GM19455 (cell line): ENCODE data around the gene DRC3.
A peak's percentile ranks its signal among the peaks of the same experiment; 100 is the strongest.

Experiments used
- ATAC-seq: cut with Tn5 transposase; IDR thresholded peaks from one replicate; pipeline ENCODE4 v1.9.1; 2021; ENCODE audit not compliant: unreplicated experiment

Gene DRC3

DNA sequence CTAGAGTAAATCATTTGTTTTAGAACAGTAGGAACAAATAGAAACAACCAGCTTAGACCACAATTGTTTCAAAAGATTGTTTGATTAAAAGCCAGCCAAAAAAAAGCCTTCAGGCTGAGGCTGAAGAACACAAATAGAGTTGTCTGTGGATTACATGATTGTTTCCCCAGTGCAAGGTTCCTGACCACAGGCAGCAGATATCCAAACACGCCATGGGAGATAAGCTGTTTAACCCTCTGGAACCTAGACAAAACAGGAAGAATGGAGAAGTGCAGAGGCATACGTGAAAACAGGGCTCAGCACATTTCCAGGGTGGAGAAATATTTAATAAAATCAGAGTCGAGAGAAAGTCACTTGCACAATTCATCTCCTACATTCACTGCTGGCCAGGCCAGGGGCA, 45.3 kb downstream of the DRC3 start:
- no peak for ATAC-seq

DNA sequence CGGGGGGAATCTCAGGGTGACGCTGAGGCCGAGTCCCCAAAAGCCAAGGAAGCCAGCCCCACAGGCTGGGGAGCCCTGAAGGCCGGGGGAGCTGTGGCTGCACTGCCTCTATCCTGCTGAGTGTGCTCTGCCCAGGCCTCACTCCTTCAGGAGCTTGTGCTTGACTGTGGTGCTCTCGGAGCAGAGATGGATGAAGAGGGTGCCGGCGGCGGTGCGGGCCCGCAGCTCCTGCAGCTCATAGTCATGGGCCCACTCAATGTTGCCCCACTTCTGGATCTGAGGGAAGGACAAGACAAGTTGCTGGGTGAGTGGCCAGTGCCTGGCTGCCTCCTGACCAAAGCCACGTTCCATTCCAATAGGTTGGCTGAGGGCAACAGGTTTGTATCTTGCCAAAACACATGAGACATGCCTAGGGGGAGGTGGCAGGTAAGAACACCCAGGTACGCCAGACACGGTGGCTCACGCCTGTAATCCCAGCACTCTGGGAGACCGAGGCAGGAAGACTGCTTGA, 45.8 kb downstream of the DRC3 start:
- no peak for ATAC-seq

- no peak for ATAC-seq
These were observed 47.1 kb downstream of the DRC3 start for GRCh38 chr17:18019838-18020154.

GRCh38 chr17:18020971-18021370, 48.3 kb downstream of the DRC3 start:
- no peak for ATAC-seq

DNA sequence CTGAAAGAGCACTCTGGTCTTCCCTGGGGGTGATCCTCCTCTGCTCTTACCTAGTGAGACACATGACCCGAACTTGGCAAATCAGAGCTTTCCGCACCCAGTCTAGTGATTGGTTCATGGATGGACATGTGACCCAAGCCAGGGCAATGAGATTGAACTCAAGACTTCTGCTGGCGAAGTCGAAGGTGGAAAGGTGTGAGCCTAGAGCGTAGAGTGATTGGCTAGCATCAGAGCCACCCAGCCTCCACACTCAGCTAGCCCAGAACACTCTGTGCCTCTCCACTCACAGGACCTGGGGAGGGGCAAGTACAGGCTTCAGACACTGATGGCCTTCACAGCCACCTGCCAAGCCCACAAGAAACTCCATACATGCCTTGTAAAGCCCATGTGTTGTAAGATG, 48.7 kb downstream of the DRC3 start:
- ATAC-seq, result no peak

DNA sequence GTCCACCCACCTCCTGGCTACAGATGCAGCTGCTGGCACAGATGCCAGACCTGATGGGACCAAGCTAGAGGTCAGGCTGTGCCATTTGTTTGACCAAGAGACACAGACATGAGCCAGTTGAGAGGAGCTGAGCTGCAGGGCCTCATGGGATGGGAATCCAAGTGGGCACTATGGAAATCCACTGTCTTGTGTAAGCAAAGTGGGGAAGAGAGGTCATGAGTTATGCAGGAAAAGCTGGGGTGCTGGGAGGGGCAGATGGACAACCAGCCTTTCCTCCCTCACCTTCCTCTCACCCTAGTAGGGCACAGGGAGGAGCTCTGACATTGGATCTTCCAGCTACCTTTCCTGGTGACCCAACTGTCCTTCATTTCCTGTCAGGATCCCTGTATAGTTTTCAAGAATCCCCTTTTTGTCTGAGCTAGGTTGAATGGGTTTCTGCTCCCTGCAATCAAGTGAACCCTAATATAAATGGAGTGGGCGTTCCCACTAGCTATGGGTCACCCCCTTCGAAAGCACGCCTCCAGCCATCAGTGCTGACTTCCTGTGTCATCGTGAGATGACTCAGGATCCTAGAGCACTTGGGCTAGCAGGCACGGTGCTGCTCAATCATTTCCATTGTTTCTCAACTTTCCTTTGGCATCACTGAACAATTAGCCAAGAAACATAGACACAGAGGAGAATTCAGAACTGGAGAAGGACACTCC, 52.7 kb downstream of the DRC3 start:
- ATAC-seq, result no peak

- ATAC-seq, result no peak
These were observed 53.5 kb downstream of the DRC3 start for GRCh38 chr17:18025945-18026776.

GRCh38 chr17:18027280-18027679, 54.6 kb downstream of the DRC3 start:
- ATAC-seq, result no peak

DNA sequence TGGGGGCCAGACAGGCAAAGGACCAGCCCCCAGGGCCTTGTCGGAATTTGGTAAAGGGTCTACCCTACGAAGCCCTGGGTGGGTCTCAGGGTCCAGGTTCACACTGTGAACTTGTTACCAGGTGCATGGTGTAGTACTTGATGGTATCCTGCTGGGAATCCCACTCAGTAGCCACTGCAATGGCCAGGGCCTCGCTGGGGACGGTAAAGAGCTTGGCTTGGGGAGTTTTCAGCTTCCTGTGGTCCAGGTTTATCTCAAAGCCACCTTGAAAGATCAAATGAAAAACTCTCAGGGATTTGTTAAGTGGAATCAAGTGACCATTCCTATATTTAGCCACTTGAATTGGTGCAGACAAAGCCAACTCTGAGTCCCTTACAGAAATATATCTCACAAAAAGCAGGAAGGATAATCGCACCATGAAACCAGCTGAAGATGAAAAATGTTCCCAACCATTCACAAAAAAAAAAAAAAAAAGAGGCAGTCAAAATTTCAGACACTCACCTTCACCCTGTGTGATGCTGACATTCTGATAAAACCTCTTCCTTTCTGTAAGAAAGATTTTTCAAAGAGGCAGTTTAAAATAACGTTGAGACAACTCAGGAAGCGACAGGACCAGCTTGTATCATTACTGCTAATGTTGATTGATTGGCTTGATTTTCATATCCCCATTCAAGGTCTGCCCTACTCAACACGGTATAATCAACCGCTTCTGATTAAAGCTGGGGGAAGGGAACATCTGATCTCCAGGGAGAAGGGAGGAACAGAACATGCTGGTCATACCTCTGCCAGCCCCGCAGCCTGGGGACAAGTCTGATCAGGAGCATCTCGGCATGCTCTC, 55.7 kb downstream of the DRC3 start:
- ATAC-seq, result no peak

- ATAC-seq, result no peak
These were observed 56.4 kb downstream of the DRC3 start for GRCh38 chr17:18028952-18029540.

GRCh38 chr17:18031955-18032354, 59.3 kb downstream of the DRC3 start:
- no peak for ATAC-seq

DNA sequence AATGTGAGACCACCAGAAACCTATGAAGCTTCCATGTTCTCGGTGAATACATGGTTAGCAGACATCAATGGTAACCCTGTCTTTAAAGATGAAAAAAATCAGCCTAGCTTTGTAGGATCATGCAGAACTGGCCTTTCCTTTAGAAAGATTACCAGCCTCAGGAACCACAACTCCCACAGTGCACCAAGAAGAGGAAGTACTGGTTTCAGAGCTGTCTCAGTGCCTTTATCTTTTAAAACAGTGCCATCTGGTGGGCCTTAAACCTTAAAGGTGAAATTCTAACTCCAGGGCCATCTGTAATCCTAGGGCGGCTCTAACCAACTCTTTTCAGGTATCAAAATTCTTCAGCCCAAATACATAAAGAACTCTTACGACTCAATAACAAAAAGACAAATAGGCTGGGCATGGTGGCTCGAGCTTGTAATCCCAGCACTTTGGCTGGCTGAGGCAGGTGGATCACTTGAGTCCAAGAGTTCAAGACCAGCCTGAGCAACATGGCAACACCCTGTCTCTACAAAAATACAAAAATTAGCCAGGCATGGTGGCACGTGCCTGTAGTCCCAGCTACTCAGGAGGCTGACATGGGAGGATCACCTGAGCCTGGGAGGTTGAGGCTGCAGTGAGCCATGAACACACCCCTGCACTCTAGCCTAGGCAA, 60.9 kb downstream of the DRC3 start:
- peak; percentile 61 for ATAC-seq

- ATAC-seq, result no peak
These were observed 63.0 kb downstream of the DRC3 start for GRCh38 chr17:18035704-18036103.

GRCh38 chr17:18037486-18037885, 64.8 kb downstream of the DRC3 start:
- ATAC-seq, result no peak

GRCh38 chr17:18038149-18038850, 65.6 kb downstream of the DRC3 start:
- ATAC-seq, result no peak

DNA sequence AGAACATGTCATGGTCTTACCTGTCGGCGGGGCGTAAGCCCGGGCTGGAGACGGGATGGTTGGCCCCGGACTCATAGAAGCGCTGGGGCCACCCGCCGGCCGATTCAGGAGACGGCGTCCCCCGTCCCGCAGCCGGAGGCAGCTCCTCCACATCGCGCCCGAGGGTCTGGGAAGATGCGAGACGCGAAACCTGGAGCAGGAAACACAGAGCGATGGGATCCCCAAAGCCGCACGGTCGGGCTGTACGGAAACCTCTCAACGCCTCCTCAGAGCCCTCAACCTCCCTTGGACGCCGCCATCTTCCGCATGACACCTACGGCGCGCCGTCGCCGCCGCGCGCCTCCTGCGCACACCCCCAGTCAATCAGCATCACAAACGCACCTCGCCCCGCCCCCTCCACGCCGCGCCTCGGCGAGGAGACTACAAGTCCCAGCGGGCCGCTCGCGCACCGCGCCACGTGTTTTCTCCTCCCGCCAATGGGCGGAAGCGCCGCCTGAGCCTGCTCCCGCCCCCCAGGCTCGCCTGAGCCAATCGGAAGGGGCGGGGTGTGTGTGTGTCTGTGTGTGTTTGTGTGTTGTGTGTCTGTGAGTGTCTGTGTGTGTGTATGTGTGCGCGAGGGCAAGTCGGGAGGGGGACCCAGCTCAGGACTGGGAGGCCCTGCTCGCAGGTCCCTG, 66.3 kb downstream of the DRC3 start, which contains the start of the genes ATPAF2 and GID4:
Gene ATPAF2 (minus strand): TSS at position 308 of the 674 bp plus-strand sequence. CDS start 155 bp downstream, at position 153.
Gene GID4 (plus strand): TSS at position 548 of the 674 bp plus-strand sequence. CDS start 57 bp downstream, at position 605.
- ATAC-seq, result peak; percentile 88

- ATAC-seq, result peak; percentile 34
These were observed 67.0 kb downstream of the DRC3 start for GRCh38 chr17:18039535-18040260.

- no peak for ATAC-seq
These were observed 67.7 kb downstream of the DRC3 start for GRCh38 chr17:18040261-18040858.
